GM23248 (cell line): ENCODE data around the gene TTLL1. TPM values are rescaled to one million over a fixed set of nuclear protein-coding genes. Genes with fewer than 3 reads are reported as not detected.
A peak's percentile ranks its signal among the peaks of the same experiment; 100 is the strongest.

Experiments
- DNase-seq: peaks from one replicate; pipeline ENCODE4 v3.0.0-alpha.2; 2015
- H2AFZ ChIP-seq: fragments of 200-600 bp; sonication (generic); 2 replicates; pipeline ENCODE4 v1.6.1; 2016; ENCODE audit warnings: antibody characterized with exemption
- H3F3A ChIP-seq: fragments of 200-600 bp; sonication (generic); 2 replicates; pipeline ENCODE4 v1.6.1; 2016; ENCODE audit warnings: mild to moderate bottlenecking, antibody characterized with exemption, mixed run types; ENCODE audit not compliant: insufficient read depth
- H3K27ac ChIP-seq: fragments of 200-600 bp; sonication (generic); 2 replicates; pipeline ENCODE4 v1.5.1; 2016; ENCODE audit warnings: mild to moderate bottlenecking
- H3K27me3 ChIP-seq: fragments of 200-600 bp; sonication (generic); replicated peaks from 2 replicates; pipeline ENCODE4 v1.6.1; 2016; ENCODE audit warnings: mild to moderate bottlenecking; ENCODE audit not compliant: insufficient read depth
- H3K36me3 ChIP-seq: fragments of 200-600 bp; sonication (generic); 2 replicates; pipeline ENCODE4 v1.6.1; 2016; ENCODE audit warnings: low read depth, mild to moderate bottlenecking
- H3K4me1 ChIP-seq: fragments of 200-600 bp; sonication (generic); 2 replicates; pipeline ENCODE4 v1.6.1; 2016; ENCODE audit warnings: mild to moderate bottlenecking; ENCODE audit not compliant: insufficient read depth
- H3K4me2 ChIP-seq: fragments of 200-600 bp; sonication (generic); one replicate; pipeline ENCODE4 v1.6.1; 2016; ENCODE audit warnings: mild to moderate bottlenecking; ENCODE audit not compliant: unreplicated experiment
- H3K4me3 ChIP-seq: fragments of 200-600 bp; sonication (generic); 2 replicates; pipeline ENCODE4 v1.5.1; 2016; ENCODE audit warnings: mild to moderate bottlenecking
- H3K79me2 ChIP-seq: fragments of 200-600 bp; sonication (generic); 2 replicates; pipeline ENCODE4 v1.6.1; 2016; ENCODE audit warnings: mild to moderate bottlenecking; ENCODE audit not compliant: insufficient read depth
- H3K9ac ChIP-seq: fragments of 200-600 bp; sonication (generic); 2 replicates; pipeline ENCODE4 v1.6.1; 2016; ENCODE audit warnings: mild to moderate bottlenecking
- H3K9me2 ChIP-seq: fragments of 200-600 bp; sonication (generic); 2 replicates; pipeline ENCODE4 v1.6.1; 2016; ENCODE audit warnings: mixed run types, mild to moderate bottlenecking, moderate library complexity; ENCODE audit not compliant: insufficient read depth
- H3K9me3 ChIP-seq: fragments of 200-600 bp; sonication (generic); one replicate; pipeline ENCODE4 v1.6.1; 2017; ENCODE audit warnings: low read depth
- H4K20me1 ChIP-seq: fragments of 200-600 bp; sonication (generic); 2 replicates; pipeline ENCODE4 v1.6.0; 2016; ENCODE audit not compliant: insufficient read depth
- EZH2 ChIP-seq: fragments of 200-600 bp; sonication (generic); IDR thresholded peaks from 2 replicates; pipeline ENCODE4 v1.6.1; 2018; ENCODE audit warnings: antibody characterized with exemption, mild to moderate bottlenecking; ENCODE audit not compliant: insufficient read depth, poor library complexity, severe bottlenecking
- EZH2phosphoT487 ChIP-seq: fragments of 200-600 bp; sonication (generic); IDR thresholded peaks from 2 replicates; pipeline ENCODE4 v1.6.1; 2018; ENCODE audit warnings: antibody characterized with exemption, moderate library complexity, mild to moderate bottlenecking, low read depth; ENCODE audit not compliant: insufficient read depth
- WGBS, 2 experiments: methylation state at CpG; one replicate each; pipeline ENCODE4 v1.1.6; 2015 to 2017; ENCODE audit warnings: low lambda C conversion rate in 2 of 2, low coverage in 1 of 2; ENCODE audit errors: missing lambda C conversion rate in 2 of 2; 5-methylcytosine and 5-hydroxymethylcytosine counted together
- in situ Hi-C: fragments of 300-500 bp; cut with MboI; formaldehyde crosslinking; loops from 2 replicates; pipeline ENCODE4 v1.15.0; 2020
- polyA plus RNA-seq: library from polyadenylated mRNA; unstranded; fragments of >200 nt; fragmentation: Nextera tagmentation; extraction: Ambion mirVana; gene quantifications from 2 replicates; pipeline ENCODE4 v1.2.1, GENCODE V29; 2016
- total RNA-seq: library from RNA; depleted of rRNA; stranded (reverse); fragments of >200 nt; shearing (Covaris generic); gene quantifications from 2 replicates; pipeline ENCODE4 v1.2.3, GENCODE V29; 2014

TTLL1 gene
- total and polyA plus RNA-seq, 2 experiments from 2014 or later = 16.0 to 18.5 TPM

DNA sequence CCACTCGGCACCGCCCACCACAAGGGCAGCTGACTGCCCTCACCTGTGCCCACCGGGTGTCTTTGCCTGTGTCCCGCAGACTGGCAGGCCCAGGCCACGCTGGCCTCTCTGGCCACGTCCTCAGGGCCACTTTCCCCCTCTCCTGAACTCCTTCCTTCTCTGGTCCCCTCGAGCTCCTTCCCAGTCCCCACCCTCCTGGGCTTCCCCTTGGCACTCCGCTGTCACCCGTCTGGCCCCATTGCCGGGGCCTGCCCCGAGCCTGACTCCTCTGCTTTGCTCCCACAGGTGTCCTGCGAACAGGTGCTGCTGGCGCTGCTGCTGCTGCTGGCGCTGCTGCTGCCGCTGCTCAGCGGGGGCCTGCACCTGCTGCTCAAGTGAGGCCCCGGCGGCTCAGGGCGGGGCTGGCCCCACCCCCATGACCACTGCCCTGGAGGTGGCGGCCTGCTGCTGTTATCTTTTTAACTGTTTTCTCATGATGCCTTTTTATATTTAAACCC is 39.8 kb upstream of the TTLL1 start:
- no peak overlapping the region for H2AFZ ChIP-seq
- no peak for TF ChIP-seq EZH2phosphoT487
- TF ChIP-seq EZH2 = no peak
- H3K79me2 ChIP-seq = no peaks in the 10 kb centered on the region
- WGBS, 2 experiments = 66 to 76% methylated on average over 16 to 19 of the region's 20 CpGs
- no peaks in the 10 kb centered on the region for H4K20me1 ChIP-seq
- H3K36me3 ChIP-seq = no peaks in the 10 kb centered on the region
- no peaks in the 10 kb centered on the region for H3F3A ChIP-seq
- peaks cover 13% of the 10 kb centered on the region for H3K4me1 ChIP-seq
- no peak overlapping the region for H3K9ac ChIP-seq
- in situ Hi-C loops = no loop called here
- no peaks in the 10 kb centered on the region for H3K27me3 ChIP-seq
- no peak for DNase-seq
- no peaks in the 10 kb centered on the region for H3K9me2 ChIP-seq
- no peaks in the 10 kb centered on the region for H3K9me3 ChIP-seq
- H3K4me2 ChIP-seq = no peak overlapping the region
- H3K27ac ChIP-seq = no peak overlapping the region
- H3K4me3 ChIP-seq = no peak overlapping the region

DNA sequence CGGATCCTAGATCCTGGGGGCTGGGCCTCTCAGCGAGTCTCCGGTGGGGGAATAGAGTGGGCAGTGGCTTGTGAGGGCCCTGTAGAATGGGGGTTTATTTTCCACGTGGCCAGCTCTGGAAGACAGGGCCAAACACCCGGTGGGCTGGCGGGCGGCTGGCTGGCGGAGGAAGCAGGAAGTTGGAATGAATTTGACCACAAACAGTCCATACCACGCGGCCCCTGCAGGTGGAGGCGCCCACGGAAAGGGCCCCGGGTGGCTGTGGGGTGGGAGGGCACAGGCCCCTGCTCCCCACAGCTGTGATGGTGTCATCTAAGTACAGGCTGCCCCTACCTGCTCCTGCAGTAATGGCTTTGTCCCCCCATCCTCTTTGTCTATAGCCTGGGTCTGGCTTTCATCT is 38.9 kb upstream of the TTLL1 start:
- H3K9me2 ChIP-seq = no peaks in the 10 kb centered on the region
- H3K27me3 ChIP-seq = no peaks in the 10 kb centered on the region
- no peaks in the 10 kb centered on the region for H3K36me3 ChIP-seq
- no peak for TF ChIP-seq EZH2
- no peak for TF ChIP-seq EZH2phosphoT487
- peaks cover 13% of the 10 kb centered on the region for H3K4me1 ChIP-seq
- no peak overlapping the region for H3K9ac ChIP-seq
- H4K20me1 ChIP-seq = no peaks in the 10 kb centered on the region
- no peaks in the 10 kb centered on the region for H3K9me3 ChIP-seq
- WGBS, 2 experiments = 67 to 72% methylated on average over 12 to 13 of the region's 13 CpGs
- no peak for DNase-seq
- in situ Hi-C loops = no loop called here
- H3K4me2 ChIP-seq = no peak overlapping the region
- H2AFZ ChIP-seq = no peak overlapping the region
- H3K27ac ChIP-seq = no peak overlapping the region
- H3F3A ChIP-seq = no peaks in the 10 kb centered on the region
- no peaks in the 10 kb centered on the region for H3K79me2 ChIP-seq
- no peak overlapping the region for H3K4me3 ChIP-seq

DNA sequence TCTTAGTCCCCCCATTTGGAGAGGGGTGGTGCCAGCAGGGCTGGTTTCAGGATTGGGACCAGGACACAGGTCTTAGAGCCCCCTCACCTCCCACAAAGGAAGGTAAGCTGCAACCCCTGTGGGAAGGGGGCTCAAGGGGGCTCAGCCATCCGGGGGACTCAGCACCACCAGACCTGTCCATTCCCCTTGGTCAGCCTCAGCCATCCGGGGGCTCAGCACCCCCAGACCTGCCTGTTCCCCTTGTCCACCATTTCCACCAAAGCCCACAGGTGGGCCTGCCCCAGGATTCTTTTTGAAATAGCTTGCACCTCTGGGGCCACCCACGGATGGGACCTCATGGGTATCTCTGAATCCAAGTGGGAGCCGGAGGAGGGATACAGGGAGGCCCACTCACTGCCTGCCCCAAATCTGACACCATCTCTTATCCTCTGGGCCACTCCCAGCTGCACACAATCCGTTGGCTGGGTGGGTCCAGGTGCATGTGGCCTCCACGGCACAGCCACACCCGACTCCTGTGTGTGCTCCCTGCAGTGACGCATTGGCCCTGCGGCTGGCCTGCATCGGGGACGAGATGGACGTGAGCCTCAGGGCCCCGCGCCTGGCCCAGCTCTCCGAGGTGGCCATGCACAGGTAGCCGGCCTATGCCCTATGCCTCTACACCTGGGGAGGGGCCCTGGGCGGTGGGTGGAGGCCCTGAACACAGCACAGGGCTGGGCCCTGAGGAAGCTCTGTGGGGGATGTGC is 38.1 kb upstream of the TTLL1 start:
- Histone ChIP-seq H3K27me3 (no peaks in the 10 kb centered on the region), H3K36me3 (no peaks in the 10 kb centered on the region), H3F3A (no peaks in the 10 kb centered on the region), H4K20me1 (no peaks in the 10 kb centered on the region), H3K4me2 (peak overlapping the region; percentile 17), H3K9me3 (no peaks in the 10 kb centered on the region), H3K9ac (no peak overlapping the region), H2AFZ (no peak overlapping the region), H3K27ac (no peak overlapping the region), H3K9me2 (no peaks in the 10 kb centered on the region), H3K4me1 (peaks cover 13% of the 10 kb centered on the region), H3K4me3 (no peak overlapping the region), H3K79me2 (no peaks in the 10 kb centered on the region)
- WGBS, 2 experiments = 88 to 89% methylated on average over 17 of the region's 17 CpGs
- DNase-seq = no peak
- in situ Hi-C loops = no loop called here
- TF ChIP-seq EZH2 = no peak
- TF ChIP-seq EZH2phosphoT487 = no peak

DNA sequence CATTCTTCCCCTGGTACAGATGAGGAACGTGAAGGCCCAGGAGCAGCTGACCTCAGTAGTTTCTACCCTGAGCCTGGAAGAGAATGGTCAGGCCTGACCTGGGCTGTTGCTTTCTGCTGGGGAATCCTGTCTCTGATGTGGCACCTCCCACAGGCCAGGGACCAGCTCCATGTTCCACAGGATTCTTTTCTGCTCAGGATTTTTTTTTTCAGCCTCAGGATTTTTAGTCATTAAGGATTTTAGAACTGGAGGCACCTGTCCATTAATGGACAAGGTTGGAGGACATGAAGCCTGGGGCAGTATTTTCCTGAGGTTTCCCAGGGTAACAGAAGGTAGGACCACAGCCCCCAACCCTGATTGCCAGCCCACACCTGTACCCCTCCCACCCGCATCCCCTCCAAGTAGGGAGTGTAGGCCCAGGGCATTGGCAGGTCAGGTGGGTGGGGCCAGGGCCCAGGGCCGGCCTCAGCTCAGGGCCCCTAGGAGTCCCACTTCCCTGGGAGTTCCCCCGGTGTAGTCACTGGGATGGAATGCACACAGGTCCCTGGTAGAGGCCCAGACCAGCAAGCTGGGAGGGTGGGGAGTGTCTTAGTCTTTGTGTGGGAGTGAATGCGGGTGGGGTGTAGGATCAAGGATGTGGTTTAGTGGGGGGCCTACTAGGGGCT is 37.4 kb upstream of the TTLL1 start:
- 57 to 62% methylated on average over 5 of the region's 5 CpGs for WGBS, 2 experiments
- Histone ChIP-seq H2AFZ (no peak overlapping the region), H3K36me3 (no peaks in the 10 kb centered on the region)

More for the DNA sequence above, 37.4 kb upstream of the TTLL1 start:
- Histone ChIP-seq H3K79me2 (no peaks in the 10 kb centered on the region), H3K9me3 (no peaks in the 10 kb centered on the region), H3K9me2 (no peaks in the 10 kb centered on the region), H3K9ac (no peak overlapping the region), H3K27ac (no peak overlapping the region), H3F3A (no peaks in the 10 kb centered on the region), H3K4me3 (no peak overlapping the region), H3K4me1 (peaks cover 13% of the 10 kb centered on the region), H4K20me1 (no peaks in the 10 kb centered on the region), H3K4me2 (peak overlapping the region; percentile 17), H3K27me3 (no peaks in the 10 kb centered on the region)
- DNase-seq = peak; percentile 83
- in situ Hi-C loops = no loop called here
- no peak for TF ChIP-seq EZH2phosphoT487
- no peak for TF ChIP-seq EZH2
